Osteoblast (primary cell): Measurements from ENCODE around the gene DAGLB. TPM values are rescaled to one million over a fixed set of nuclear protein-coding genes. Genes with fewer than 3 reads are reported as not detected.
A peak's percentile ranks its signal among the peaks of the same experiment; 100 is the strongest.
"Not testable (repeated sequence)": the region's sequence is repeated elsewhere in the genome, so short reads cannot be mapped to it uniquely, and the experiment has no call there.

Experiments used
- DNase-seq: peaks from one replicate; pipeline ENCODE4 v3.0.0; 2011; ENCODE audit warnings: low spot score, mixed read lengths; ENCODE audit not compliant: insufficient read length; ENCODE audit errors: missing footprints
- H2AFZ ChIP-seq: 2 replicates; pipeline ENCODE4 v1.6.0; 2011; ENCODE audit warnings: mild to moderate bottlenecking, low read length
- H3K27ac ChIP-seq: 2 replicates; pipeline ENCODE4 v1.5.1; 2011; ENCODE audit warnings: mild to moderate bottlenecking, low read depth, low read length, moderate library complexity
- H3K27me3 ChIP-seq: 2 replicates; pipeline ENCODE4 v1.6.0; 2012; ENCODE audit warnings: mild to moderate bottlenecking, control low read depth, inconsistent platforms, low read length, moderate library complexity; ENCODE audit not compliant: insufficient read depth
- H3K36me3 ChIP-seq: 2 replicates; pipeline ENCODE4 v1.5.1; 2011; ENCODE audit warnings: mild to moderate bottlenecking, low read length, control low read depth, moderate library complexity; ENCODE audit not compliant: insufficient read depth
- H3K4me1 ChIP-seq: 2 replicates; pipeline ENCODE4 v1.5.1; 2011; ENCODE audit warnings: mild to moderate bottlenecking, low read length, control low read depth, moderate library complexity; ENCODE audit not compliant: insufficient read depth
- H3K4me2 ChIP-seq: 2 replicates; pipeline ENCODE4 v1.6.0; 2011; ENCODE audit warnings: mild to moderate bottlenecking, low read length; ENCODE audit not compliant: insufficient read depth
- H3K4me3 ChIP-seq: fragments of 200-600 bp; sonication (generic); 3 replicates; pipeline ENCODE4 v1.5.1; 2012; ENCODE audit warnings: mild to moderate bottlenecking, low read length, inconsistent platforms; ENCODE audit not compliant: insufficient read depth
- H3K79me2 ChIP-seq: 2 replicates; pipeline ENCODE4 v1.6.0; 2012; ENCODE audit warnings: mild to moderate bottlenecking, low read length, control low read depth, inconsistent platforms; ENCODE audit not compliant: insufficient read depth
- H3K9me3 ChIP-seq: 2 replicates; pipeline ENCODE4 v1.5.1; 2011; ENCODE audit warnings: low read depth, low read length, control low read depth
- H4K20me1 ChIP-seq: 2 replicates; pipeline ENCODE4 v1.6.0; 2012; ENCODE audit warnings: mild to moderate bottlenecking, low read length, control low read depth; ENCODE audit not compliant: insufficient read depth
- total RNA-seq: library from RNA; depleted of rRNA; stranded (reverse); fragments of >200 nt; gene quantifications from 2 replicates; pipeline ENCODE4 v1.2.3, GENCODE V29; 2012
- TF ChIP-seq, protein P1 (sequence below): IDR thresholded peaks from 2 replicates; pipeline ENCODE4 v1.5.1; 2011; ENCODE audit warnings: mild to moderate bottlenecking, low read depth, low read length, moderate library complexity; ENCODE audit errors: extremely low read depth

The DAGLB gene
- total RNA-seq, 1 donor = 17.4 TPM

DNA sequence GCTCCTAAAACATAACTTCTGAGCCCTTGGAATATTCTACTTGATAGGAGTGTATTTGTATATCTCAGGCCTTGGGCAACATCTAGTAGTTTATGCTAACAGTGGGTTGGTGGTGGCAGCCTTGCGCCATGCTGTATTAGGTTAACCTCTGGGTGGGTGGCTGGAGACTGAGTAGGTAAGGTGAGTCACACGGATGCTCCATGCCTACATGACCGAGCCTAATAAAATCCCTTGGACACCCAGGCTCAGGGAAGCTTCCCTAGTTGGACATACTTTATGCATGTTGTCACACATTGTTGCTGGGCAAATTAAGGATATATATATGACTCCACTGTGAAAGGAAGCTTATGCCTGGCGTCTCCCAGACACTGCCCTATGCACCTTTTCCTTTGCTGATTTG lies 6.0 kb upstream of the DAGLB start:
- TF ChIP-seq, protein P1, sequence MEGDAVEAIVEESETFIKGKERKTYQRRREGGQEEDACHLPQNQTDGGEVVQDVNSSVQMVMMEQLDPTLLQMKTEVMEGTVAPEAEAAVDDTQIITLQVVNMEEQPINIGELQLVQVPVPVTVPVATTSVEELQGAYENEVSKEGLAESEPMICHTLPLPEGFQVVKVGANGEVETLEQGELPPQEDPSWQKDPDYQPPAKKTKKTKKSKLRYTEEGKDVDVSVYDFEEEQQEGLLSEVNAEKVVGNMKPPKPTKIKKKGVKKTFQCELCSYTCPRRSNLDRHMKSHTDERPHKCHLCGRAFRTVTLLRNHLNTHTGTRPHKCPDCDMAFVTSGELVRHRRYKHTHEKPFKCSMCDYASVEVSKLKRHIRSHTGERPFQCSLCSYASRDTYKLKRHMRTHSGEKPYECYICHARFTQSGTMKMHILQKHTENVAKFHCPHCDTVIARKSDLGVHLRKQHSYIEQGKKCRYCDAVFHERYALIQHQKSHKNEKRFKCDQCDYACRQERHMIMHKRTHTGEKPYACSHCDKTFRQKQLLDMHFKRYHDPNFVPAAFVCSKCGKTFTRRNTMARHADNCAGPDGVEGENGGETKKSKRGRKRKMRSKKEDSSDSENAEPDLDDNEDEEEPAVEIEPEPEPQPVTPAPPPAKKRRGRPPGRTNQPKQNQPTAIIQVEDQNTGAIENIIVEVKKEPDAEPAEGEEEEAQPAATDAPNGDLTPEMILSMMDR = no peak
- H3K79me2 ChIP-seq = no peaks in the 10 kb centered on the region
- peak; percentile 92 for DNase-seq
- peak overlapping the region; percentile 24 for H3K4me2 ChIP-seq
- peaks cover 17% of the 10 kb centered on the region for H3K4me1 ChIP-seq
- no peaks in the 10 kb centered on the region for H3K9me3 ChIP-seq
- no peaks in the 10 kb centered on the region for H3K36me3 ChIP-seq
- no peak overlapping the region for H3K4me3 ChIP-seq
- peak overlapping the region; percentile 65 for H3K27ac ChIP-seq
- peak overlapping the region; percentile 6 for H2AFZ ChIP-seq
- H3K27me3 ChIP-seq = no peaks in the 10 kb centered on the region
- H4K20me1 ChIP-seq = no peaks in the 10 kb centered on the region

DNA sequence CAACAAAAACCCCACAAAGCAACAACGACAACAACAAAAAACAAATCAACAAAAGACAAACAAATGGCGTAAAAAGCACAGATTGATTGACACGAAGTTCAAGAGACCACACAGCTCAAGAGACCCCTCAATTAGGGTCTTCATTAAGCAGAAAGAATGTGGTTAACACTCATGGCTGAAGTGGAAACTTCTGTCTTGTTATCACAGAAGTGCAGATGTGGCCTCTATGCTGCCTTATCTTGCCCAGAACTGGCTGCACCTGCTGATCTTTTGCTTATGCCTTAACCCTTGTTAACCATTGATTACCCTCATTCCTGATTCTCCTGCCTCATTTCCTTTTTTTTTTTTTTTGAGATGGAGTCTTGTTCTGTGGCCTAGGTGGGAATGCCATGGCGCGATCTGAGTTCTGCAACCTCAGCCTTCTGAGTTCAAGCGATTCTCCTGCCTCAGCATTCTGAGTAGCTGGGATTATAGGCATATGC lies 3.5 kb upstream of the DAGLB start:
- H3K27me3 ChIP-seq = no peaks in the 10 kb centered on the region
- no peaks in the 10 kb centered on the region for H3K36me3 ChIP-seq
- peaks cover 14% of the 10 kb centered on the region for H3K79me2 ChIP-seq
- no peak overlapping the region for H3K27ac ChIP-seq
- H3K9me3 ChIP-seq = no peaks in the 10 kb centered on the region
- H3K4me1 ChIP-seq = peaks cover 24% of the 10 kb centered on the region
- no peak overlapping the region for H3K4me3 ChIP-seq
- H2AFZ ChIP-seq = no peak overlapping the region
- H3K4me2 ChIP-seq = no peak overlapping the region
- no peaks in the 10 kb centered on the region for H4K20me1 ChIP-seq
- DNase-seq = no peak
- TF ChIP-seq, protein P1 = no peak

DNA sequence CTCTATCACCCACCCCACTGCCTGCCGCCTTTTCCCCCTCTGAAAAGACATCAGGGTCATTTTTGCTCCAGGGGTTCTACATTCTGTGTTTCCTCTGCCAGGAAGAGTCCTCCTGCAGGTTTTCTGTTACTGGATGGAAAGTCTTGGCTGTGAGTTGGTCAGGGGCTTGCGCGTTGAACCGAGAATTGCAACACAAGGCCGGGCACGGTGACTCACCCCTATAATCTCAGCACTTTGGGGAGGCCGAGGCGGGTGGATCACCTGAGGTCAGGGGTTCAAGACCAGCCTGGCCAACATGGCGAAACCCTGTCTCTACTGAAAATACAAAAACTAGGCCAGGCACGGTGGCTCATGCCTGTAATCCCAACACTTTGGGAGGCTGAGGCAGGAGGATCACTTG lies 2.8 kb upstream of the DAGLB start:
- H3K4me3 ChIP-seq, H4K20me1 ChIP-seq, H3K9me3 ChIP-seq, H2AFZ ChIP-seq, H3K27me3 ChIP-seq, H3K36me3 ChIP-seq, DNase-seq, H3K4me2 ChIP-seq, H3K27ac ChIP-seq: not testable (repeated sequence)
- H3K4me1 ChIP-seq = peaks cover 24% of the 10 kb centered on the region
- H3K79me2 ChIP-seq = peaks cover 20% of the 10 kb centered on the region

DNA sequence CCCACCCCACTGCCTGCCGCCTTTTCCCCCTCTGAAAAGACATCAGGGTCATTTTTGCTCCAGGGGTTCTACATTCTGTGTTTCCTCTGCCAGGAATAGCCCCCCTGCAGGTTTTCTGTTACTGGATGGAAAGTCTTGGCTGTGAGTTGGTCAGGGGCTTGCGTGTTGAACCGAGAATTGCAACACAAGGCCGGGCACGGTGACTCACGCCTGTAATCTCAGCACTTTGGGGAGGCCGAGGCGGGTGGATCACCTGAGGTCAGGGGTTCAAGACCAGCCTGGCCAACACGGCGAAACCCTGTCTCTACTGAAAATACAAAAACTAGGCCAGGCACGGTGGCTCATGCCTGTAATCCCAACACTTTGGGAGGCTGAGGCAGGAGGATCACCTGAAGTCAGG lies 2.1 kb upstream of the DAGLB start:
- H4K20me1 ChIP-seq, H3K27me3 ChIP-seq, H3K4me2 ChIP-seq, H3K9me3 ChIP-seq, DNase-seq, H3K27ac ChIP-seq, H3K4me3 ChIP-seq, H2AFZ ChIP-seq: not testable (repeated sequence)
- Histone ChIP-seq H3K4me1 (peaks cover 25% of the 10 kb centered on the region), H3K79me2 (peaks cover 27% of the 10 kb centered on the region), H3K36me3 (peaks cover 13% of the 10 kb centered on the region)

DNA sequence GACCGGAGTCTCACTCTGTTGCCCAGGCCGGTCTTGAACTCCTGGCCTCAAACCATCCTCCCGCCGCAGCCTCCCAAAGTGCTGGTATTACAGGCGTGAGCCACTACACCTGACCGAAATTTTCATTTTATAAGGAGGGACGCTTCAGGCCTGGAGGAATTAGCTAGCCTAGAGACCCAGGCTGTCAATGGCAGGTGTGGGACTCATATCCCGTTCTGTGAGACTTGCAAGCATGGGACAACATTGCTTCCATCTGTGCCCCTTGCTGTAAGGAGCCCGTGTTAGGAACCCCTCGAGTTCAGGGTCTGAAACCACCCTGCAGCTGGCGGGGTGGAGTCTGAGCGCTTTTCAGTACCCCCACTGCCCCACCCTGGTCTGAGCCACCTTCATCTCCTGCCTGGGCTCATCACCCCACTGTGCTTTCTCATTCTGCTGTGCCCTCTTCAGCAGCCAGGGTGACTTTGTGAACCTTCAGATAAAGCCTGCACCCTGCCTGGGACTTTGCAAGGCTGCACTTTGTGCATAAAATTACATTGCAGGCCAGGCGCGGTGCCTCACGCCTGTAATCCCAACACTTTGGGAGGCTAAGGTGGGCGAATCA lies 1.3 kb upstream of the DAGLB start:
- Histone ChIP-seq H3K27ac (peak overlapping the region; percentile 99), H3K4me2 (no peak overlapping the region)

More for the DNA sequence above, 1.3 kb upstream of the DAGLB start:
- Histone ChIP-seq H3K4me1 (peaks cover 30% of the 10 kb centered on the region), H3K79me2 (peaks cover 32% of the 10 kb centered on the region), H3K27me3 (no peaks in the 10 kb centered on the region), H3K4me3 (no peak overlapping the region), H3K9me3 (no peaks in the 10 kb centered on the region), H4K20me1 (no peaks in the 10 kb centered on the region), H2AFZ (no peak overlapping the region), H3K36me3 (peaks cover 18% of the 10 kb centered on the region)
- no peak for DNase-seq
- TF ChIP-seq, protein P1 = no peak
